Measurements from ENCODE around the gene PALLD.

Gene PALLD

GRCh38 chr4:168837922-168838321 lies 341.1 kb downstream of the PALLD start:
- no peak for DNase-seq (ENCODE audit: extremely low read depth in 1 of 2, low read depth in 1 of 2)

- no peak for DNase-seq (ENCODE audit: extremely low read depth in 1 of 2, low read depth in 1 of 2)
Measured at GRCh38 chr4:168839758-168840391, 343.0 kb downstream of the PALLD start.

- no peak for DNase-seq (ENCODE audit: extremely low read depth in 1 of 2, low read depth in 1 of 2)
Measured at GRCh38 chr4:168840392-168840763, 343.5 kb downstream of the PALLD start.

GRCh38 chr4:168841000-168841671 lies 344.3 kb downstream of the PALLD start:
- no peak for DNase-seq (ENCODE audit: extremely low read depth in 1 of 2, low read depth in 1 of 2)

GRCh38 chr4:168841672-168842019 lies 344.8 kb downstream of the PALLD start:
- no peak for DNase-seq (ENCODE audit: extremely low read depth in 1 of 2, low read depth in 1 of 2)

GRCh38 chr4:168842186-168842585 lies 345.3 kb downstream of the PALLD start:
- no peak for DNase-seq (ENCODE audit: extremely low read depth in 1 of 2, low read depth in 1 of 2)

- DNase-seq (ENCODE audit: extremely low read depth in 1 of 2, low read depth in 1 of 2) = no peak
Measured at GRCh38 chr4:168843635-168844034, 346.8 kb downstream of the PALLD start.

GRCh38 chr4:168844353-168845049 lies 347.6 kb downstream of the PALLD start:
- DNase-seq (ENCODE audit: extremely low read depth in 1 of 2, low read depth in 1 of 2) = no peak

GRCh38 chr4:168845897-168846296 lies 349.0 kb downstream of the PALLD start:
- no peak for DNase-seq (ENCODE audit: extremely low read depth in 1 of 2, low read depth in 1 of 2)

GRCh38 chr4:168846414-168846813 lies 349.6 kb downstream of the PALLD start:
- DNase-seq (ENCODE audit: extremely low read depth in 1 of 2, low read depth in 1 of 2) = no peak

GRCh38 chr4:168847771-168848502 lies 351.1 kb downstream of the PALLD start:
- no peak for DNase-seq (ENCODE audit: extremely low read depth in 1 of 2, low read depth in 1 of 2)

GRCh38 chr4:168849030-168849675 lies 352.3 kb downstream of the PALLD start:
- DNase-seq (ENCODE audit: extremely low read depth in 1 of 2, low read depth in 1 of 2) = no peak

- no peak for DNase-seq (ENCODE audit: extremely low read depth in 1 of 2, low read depth in 1 of 2)
Measured at GRCh38 chr4:168849997-168850396, 353.1 kb downstream of the PALLD start.

- DNase-seq (ENCODE audit: extremely low read depth in 1 of 2, low read depth in 1 of 2) = no peak
Measured at GRCh38 chr4:168852387-168852786, 355.5 kb downstream of the PALLD start.

- no peak for DNase-seq (ENCODE audit: extremely low read depth in 1 of 2, low read depth in 1 of 2)
Measured at GRCh38 chr4:168852933-168853713, 356.3 kb downstream of the PALLD start.

GRCh38 chr4:168853770-168854169 lies 356.9 kb downstream of the PALLD start:
- no peak for DNase-seq (ENCODE audit: extremely low read depth in 1 of 2, low read depth in 1 of 2)

- DNase-seq (ENCODE audit: extremely low read depth in 1 of 2, low read depth in 1 of 2) = no peak
Measured at GRCh38 chr4:168854350-168854921, 357.6 kb downstream of the PALLD start.

GRCh38 chr4:168856312-168856711 lies 359.5 kb downstream of the PALLD start:
- no peak for DNase-seq (ENCODE audit: extremely low read depth in 1 of 2, low read depth in 1 of 2)

GRCh38 chr4:168857009-168857408 lies 360.2 kb downstream of the PALLD start:
- DNase-seq (ENCODE audit: extremely low read depth in 1 of 2, low read depth in 1 of 2) = no peak
